Measurements from ENCODE around the gene PIR. TPM values are rescaled to one million over a fixed set of nuclear protein-coding genes. Genes with fewer than 3 reads are reported as not detected.

The PIR gene
- total RNA-seq, 8 experiments from 2014 or later, result 7.7 to 41.6 (median 13.9) TPM

- in situ Hi-C loops (cut with MboI; ENCODE audit: low pct_unique_long_range_greater_than_20kb in 2 of 9, low sequenced_read_pairs in 9 of 9, unreplicated experiment in 9 of 9), result no loop called here
- peak in 2 of 8 experiments; percentile 62 to 79 for ATAC-seq (replicated peaks in 6 of 8)
- WGBS, 10 experiments, result 0 to 100% (median 43%) methylated on average over 1 of the region's 1 CpG; no CpG with 5 or more reads in 5 of the 10 experiments
- no peak overlapping the region for H3K27ac ChIP-seq
- H3K4me1 ChIP-seq (replicated peaks in 1 of 2), result no peaks in the 10 kb centered on the region
- H3K4me3 ChIP-seq, result no peak overlapping the region
These were observed 136.7 kb downstream of the PIR start for GRCh38 chrX:15356444-15356843.

- 56 to 100% (median 97%) methylated on average over 1 to 6 of the region's 8 CpGs; no CpG with 5 or more reads in 1 of the 10 experiments for WGBS, 10 experiments
- no peak overlapping the region for H3K4me3 ChIP-seq
- ATAC-seq (replicated peaks in 6 of 8), result no peak
- in situ Hi-C loops (cut with MboI; ENCODE audit: low pct_unique_long_range_greater_than_20kb in 2 of 9, low sequenced_read_pairs in 9 of 9, unreplicated experiment in 9 of 9), result no loop called here
- no peak overlapping the region for H3K27ac ChIP-seq
- no peaks in the 10 kb centered on the region for H3K4me1 ChIP-seq (replicated peaks in 1 of 2)
These were observed 142.7 kb downstream of the PIR start for GRCh38 chrX:15350329-15350996.

GRCh38 chrX:15349046-15349445, 144.1 kb downstream of the PIR start:
- H3K4me3 ChIP-seq, result no peak overlapping the region
- no peak overlapping the region for H3K27ac ChIP-seq
- ATAC-seq (replicated peaks in 6 of 8), result peak; percentile 39 to 81 (median 63)
- no peaks in the 10 kb centered on the region for H3K4me1 ChIP-seq (replicated peaks in 1 of 2)
- in situ Hi-C loops (cut with MboI; ENCODE audit: low pct_unique_long_range_greater_than_20kb in 2 of 9, low sequenced_read_pairs in 9 of 9, unreplicated experiment in 9 of 9), result loop anchor here in 3 of 9 experiments (10.0 kb wide), 1 partner anchor 116 kb away; no protein-coding TSS in a partner anchor
- 0 to 56% (median 0%) methylated on average over 1 to 2 of the region's 2 CpGs; no CpG with 5 or more reads in 7 of the 10 experiments for WGBS, 10 experiments

- Histone ChIP-seq H3K27ac (no peak overlapping the region), H3K4me1 (replicated peaks in 1 of 2) (no peaks in the 10 kb centered on the region), H3K4me3 (no peak overlapping the region)
- in situ Hi-C loops (cut with MboI; ENCODE audit: low pct_unique_long_range_greater_than_20kb in 2 of 9, low sequenced_read_pairs in 9 of 9, unreplicated experiment in 9 of 9), result loop anchor here in 3 of 9 experiments (10.0 kb wide), 1 partner anchor 119 kb away; no protein-coding TSS in a partner anchor
- no peak for ATAC-seq (replicated peaks in 6 of 8)
- 0 to 84% (median 54%) methylated on average over 1 to 3 of the region's 3 CpGs; no CpG with 5 or more reads in 6 of the 10 experiments for WGBS, 10 experiments
These were observed 147.2 kb downstream of the PIR start for GRCh38 chrX:15345976-15346375.

- H3K4me1 ChIP-seq (replicated peaks in 1 of 2), result no peaks in the 10 kb centered on the region
- in situ Hi-C loops (cut with MboI; ENCODE audit: low pct_unique_long_range_greater_than_20kb in 2 of 9, low sequenced_read_pairs in 9 of 9, unreplicated experiment in 9 of 9), result loop anchor here in 3 of 9 experiments (10.0 kb wide), 1 partner anchor 121 kb away; no protein-coding TSS in a partner anchor
- H3K4me3 ChIP-seq, result no peak overlapping the region
- no peak for ATAC-seq (replicated peaks in 6 of 8)
- H3K27ac ChIP-seq, result no peak overlapping the region
These were observed 149.0 kb downstream of the PIR start for GRCh38 chrX:15344106-15344505.

- no peak overlapping the region for H3K4me3 ChIP-seq
- in situ Hi-C loops (cut with MboI; ENCODE audit: low pct_unique_long_range_greater_than_20kb in 2 of 9, low sequenced_read_pairs in 9 of 9, unreplicated experiment in 9 of 9), result loop anchor here in 3 of 9 experiments (10.0 kb wide), 1 partner anchor 122 kb away; no protein-coding TSS in a partner anchor
- WGBS, 10 experiments, result 0 to 100% (median 83%) methylated on average over 1 to 3 of the region's 5 CpGs; no CpG with 5 or more reads in 3 of the 10 experiments
- H3K27ac ChIP-seq, result no peak overlapping the region
- peak in 1 of 8 experiments; percentile 33 for ATAC-seq (replicated peaks in 6 of 8)
- H3K4me1 ChIP-seq (replicated peaks in 1 of 2), result no peaks in the 10 kb centered on the region
These were observed 150.1 kb downstream of the PIR start for GRCh38 chrX:15343075-15343476.

- in situ Hi-C loops (cut with MboI; ENCODE audit: low pct_unique_long_range_greater_than_20kb in 2 of 9, low sequenced_read_pairs in 9 of 9, unreplicated experiment in 9 of 9), result loop anchor here in 3 of 9 experiments (10.0 kb wide), 1 partner anchor 124 kb away; no protein-coding TSS in a partner anchor
- H3K27ac ChIP-seq, result no peak overlapping the region
These were observed 152.3 kb downstream of the PIR start for GRCh38 chrX:15340867-15341266.

GRCh38 chrX:15336023-15336413, 157.1 kb downstream of the PIR start:
- peak overlapping the region in 1 of 2 donors; percentile 5 for H3K27ac ChIP-seq
- peak; percentile 1 to 29 (median 15) for ATAC-seq (replicated peaks in 6 of 8)

More at GRCh38 chrX:15340867-15341266, 152.3 kb downstream of the PIR start:
- Histone ChIP-seq H3K4me3 (no peak overlapping the region), H3K4me1 (replicated peaks in 1 of 2) (peaks cover 0 to 4% of the 10 kb centered on the region in 2 donors)
- no peak for ATAC-seq (replicated peaks in 6 of 8)
- 29 to 73% methylated on average over 2 of the region's 2 CpGs; no CpG with 5 or more reads in 8 of the 10 experiments for WGBS, 10 experiments

GRCh38 chrX:15335135-15336022, 157.8 kb downstream of the PIR start, which contains the start of gene PIGA:
PIGA (minus strand) TSS chrX:15335523; CDS start chrX:15331930, 3,593 bp downstream.
- ATAC-seq (replicated peaks in 6 of 8), result peak; percentile 94 to 98 (median 97)
- Histone ChIP-seq H3K27ac (peak within 1 kb of the TSS; percentile 12 to 62), H3K4me1 (replicated peaks in 1 of 2) (peaks cover 0 to 4% of the 10 kb centered on the region in 2 donors), H3K4me3 (peak within 1 kb of the TSS; percentile 62 to 95 (median 70))
- WGBS, 10 experiments, result 0 to 43% (median 10%) methylated on average over 1 to 42 of the region's 72 CpGs; no CpG with 5 or more reads in 6 of the 10 experiments
- in situ Hi-C loops (cut with MboI; ENCODE audit: low pct_unique_long_range_greater_than_20kb in 2 of 9, low sequenced_read_pairs in 9 of 9, unreplicated experiment in 9 of 9), result no loop called here

More at GRCh38 chrX:15336023-15336413, 157.1 kb downstream of the PIR start:
- Histone ChIP-seq H3K4me3 (peak overlapping the region; percentile 35 to 95 (median 43)), H3K4me1 (replicated peaks in 1 of 2) (peaks cover 0 to 4% of the 10 kb centered on the region in 2 donors)
- in situ Hi-C loops (cut with MboI; ENCODE audit: low pct_unique_long_range_greater_than_20kb in 2 of 9, low sequenced_read_pairs in 9 of 9, unreplicated experiment in 9 of 9), result no loop called here
- 0 to 32% (median 10%) methylated on average over 1 to 9 of the region's 10 CpGs; no CpG with 5 or more reads in 6 of the 10 experiments for WGBS, 10 experiments

Other genes with a start within 250 kb of the PIR start
- 1 to 10 TPM in 3 of 8 experiments, under 1 TPM in 1, not detected in 4; 0.27 to 3.8 (median 1.1) TPM for gene ASB9, start 223.2 kb downstream of the PIR start, total RNA-seq
- gene ASB11, start 177.7 kb downstream of the PIR start, total RNA-seq, result under 1 TPM in 3 of 8 experiments, not detected in 5; 0.14 to 0.28 (median 0.17) TPM
- 10 to 100 TPM in 6 of 8 experiments, 1 to 10 TPM in 2; 3.8 to 21.4 (median 14.0) TPM for gene PIGA, start 157.8 kb downstream of the PIR start, total RNA-seq
- under 1 TPM in 7 of 8 experiments, not detected in 1; 0.05 to 0.41 (median 0.19) TPM for gene VEGFD, start 108.9 kb downstream of the PIR start, total RNA-seq
- gene BMX, start 7.5 kb upstream of the PIR start, total RNA-seq, result 1 to 10 TPM in 1 of 8 experiments, under 1 TPM in 3, not detected in 4; 0.05 to 1.4 (median 0.18) TPM
- gene ACE2, start 107.6 kb upstream of the PIR start, total RNA-seq, result under 1 TPM in 1 of 8 experiments, not detected in 7; 0.09 TPM
- gene CLTRN, start 171.5 kb upstream of the PIR start, total RNA-seq, result 1 to 10 TPM in 4 of 8 experiments, under 1 TPM in 3, not detected in 1; 0.28 to 2.2 (median 1.0) TPM
- gene CA5B, start 244.9 kb upstream of the PIR start, total RNA-seq, result 100 to 1,000 TPM in 1 of 8 experiments, 10 to 100 TPM in 2, 1 to 10 TPM in 5; 2.1 to 103 (median 6.5) TPM

Data from motor neuron (in vitro differentiated cells).